Neural crest cell (in vitro differentiated cells): ENCODE data around the gene ATP6V1E1. TPM values are rescaled to one million over a fixed set of nuclear protein-coding genes. Genes with fewer than 3 reads are reported as not detected.
A peak's percentile ranks its signal among the peaks of the same experiment; 100 is the strongest.
"Not testable (repeated sequence)": the region's sequence is repeated elsewhere in the genome, so short reads cannot be mapped to it uniquely, and the experiment has no call there.

Source experiments
- DNase-seq: peaks from one replicate; pipeline ENCODE4 v3.0.0; 2021; ENCODE audit warnings: low read depth, mixed read lengths, low spot score
- H3K27ac Mint-ChIP-seq: one replicate; pipeline ENCODE4 v1.8.0; 2021; ENCODE audit warnings: mild to moderate bottlenecking, mixed read lengths; ENCODE audit not compliant: unreplicated experiment
- H3K27me3 Mint-ChIP-seq: 2 replicates; pipeline ENCODE4 v1.8.0; 2021; ENCODE audit warnings: low read depth, mild to moderate bottlenecking, mixed read lengths
- H3K36me3 Mint-ChIP-seq: 2 replicates; pipeline ENCODE4 v1.8.0; 2021; ENCODE audit warnings: low read depth, mild to moderate bottlenecking, mixed read lengths
- H3K4me1 Mint-ChIP-seq: 2 replicates; pipeline ENCODE4 v1.8.0; 2021; ENCODE audit warnings: mixed read lengths
- H3K4me3 Mint-ChIP-seq: one replicate; pipeline ENCODE4 v1.8.0; 2021; ENCODE audit warnings: mild to moderate bottlenecking, mixed read lengths
- H3K9me3 Mint-ChIP-seq: 2 replicates; pipeline ENCODE4 v1.8.0; 2021; ENCODE audit warnings: mixed read lengths
- CTCF ChIP-seq: fragments of 200-600 bp; sonication (generic); conservative IDR thresholded peaks from 2 replicates; pipeline ENCODE4 v1.5.0; 2021; ENCODE audit warnings: antibody characterized with exemption, mild to moderate bottlenecking
- long read RNA-seq: library from polyadenylated mRNA; unstranded; transcript quantifications from one replicate; pipeline ENCODE4 v2.0.0, GENCODE V29; 2020
- total RNA-seq: library from RNA; stranded (reverse); gene quantifications from 2 replicates; pipeline ENCODE4 v1.2.1, GENCODE V29; 2021

The ATP6V1E1 gene
- 59.2 and 63.9 TPM in 2 replicates for total RNA-seq
- long read RNA-seq, transcript ATP6V1E1-201 (9 exons, 1,402 nt) = major isoform, 104 of 109 reads
- long read RNA-seq, partial matches to known transcripts = 0 of 109 reads
- long read RNA-seq, other reads (novel, unspliced or antisense) = 1 of 109 reads

GRCh38 chr22:17628406-17629172 is at the start of gene ATP6V1E1:
ATP6V1E1 (minus strand) TSS chr22:17628749; CDS start chr22:17628635, 114 bp downstream.
- H3K27ac Mint-ChIP-seq = peak within 1 kb of the TSS; percentile 97
- H3K36me3 Mint-ChIP-seq = no peaks in the 10 kb centered on the region
- no peak for TF ChIP-seq CTCF
- H3K9me3 Mint-ChIP-seq = no peaks in the 10 kb centered on the region
- no peaks in the 10 kb centered on the region for H3K27me3 Mint-ChIP-seq
- peaks cover 10% of the 10 kb centered on the region for H3K4me1 Mint-ChIP-seq
- H3K4me3 Mint-ChIP-seq = peak within 1 kb of the TSS; percentile 96
- peak; percentile 87 for DNase-seq

- H3K36me3 Mint-ChIP-seq = no peaks in the 10 kb centered on the region
- no peaks in the 10 kb centered on the region for H3K27me3 Mint-ChIP-seq
- no peak for DNase-seq
- H3K9me3 Mint-ChIP-seq = no peaks in the 10 kb centered on the region
- H3K27ac Mint-ChIP-seq = no peak overlapping the region
- TF ChIP-seq CTCF = no peak
- no peak overlapping the region for H3K4me3 Mint-ChIP-seq
- H3K4me1 Mint-ChIP-seq = peaks cover 12% of the 10 kb centered on the region
Observed at GRCh38 chr22:17675584-17675983, 47.0 kb upstream of the ATP6V1E1 start.

GRCh38 chr22:17674152-17674551 is 45.6 kb upstream of the ATP6V1E1 start:
- no peak for TF ChIP-seq CTCF
- H3K27ac Mint-ChIP-seq = no peak overlapping the region
- H3K36me3 Mint-ChIP-seq = peaks cover 3% of the 10 kb centered on the region
- H3K4me3 Mint-ChIP-seq = no peak overlapping the region
- H3K4me1 Mint-ChIP-seq = peaks cover 12% of the 10 kb centered on the region
- H3K27me3 Mint-ChIP-seq = no peaks in the 10 kb centered on the region
- no peak for DNase-seq
- H3K9me3 Mint-ChIP-seq = no peaks in the 10 kb centered on the region

- Mint-ChIP-seq H3K4me3 (no peak overlapping the region), H3K36me3 (peaks cover 3% of the 10 kb centered on the region), H3K4me1 (peaks cover 12% of the 10 kb centered on the region), H3K9me3 (no peaks in the 10 kb centered on the region), H3K27ac (no peak overlapping the region), H3K27me3 (no peaks in the 10 kb centered on the region)
- no peak for TF ChIP-seq CTCF
- no peak for DNase-seq
Observed at GRCh38 chr22:17672417-17672991, 44.0 kb upstream of the ATP6V1E1 start.

- H3K36me3 Mint-ChIP-seq, H3K9me3 Mint-ChIP-seq, DNase-seq, H3K27ac Mint-ChIP-seq, H3K27me3 Mint-ChIP-seq, H3K4me3 Mint-ChIP-seq: not testable (repeated sequence)
- peaks cover 12% of the 10 kb centered on the region for H3K4me1 Mint-ChIP-seq
Observed at GRCh38 chr22:17671521-17672092, 43.1 kb upstream of the ATP6V1E1 start.
